Caco-2 (cell line): Measurements from ENCODE around the gene GAREM1. TPM values are rescaled to one million over a fixed set of nuclear protein-coding genes. Genes with fewer than 3 reads are reported as not detected.

ENCODE experiments used
- BruUV-seq: library from RNA; stranded (reverse); fragments of 400-500 nt; replicated peaks from 2 replicates; lab custom pipeline; 2021; lab: Mats Ljungman, UMichigan
- CTCF ChIA-PET: fragments of 300-600 bp; sonication (Branson Sonifier 250); formaldehyde crosslinking; loops from one replicate; lab custom pipeline; 2022; ENCODE audit warnings: antibody characterized with exemption; lab: Charles Lee
- POLR2A ChIA-PET: fragments of 300-600 bp; sonication (Branson Sonifier 250); formaldehyde crosslinking; loops from one replicate; lab custom pipeline; 2022; ENCODE audit warnings: antibody characterized with exemption; lab: Charles Lee
- DNase-seq, 2 experiments: peaks; one replicate each; pipeline versions ENCODE4 v3.0.0 to v3.0.0-alpha.2; 2020 to 2022
- H3K27me3 ChIP-seq: replicated peaks from 2 replicates; pipeline ENCODE4 v1.6.0; 2011; ENCODE audit warnings: low read length; ENCODE audit not compliant: control insufficient read depth, insufficient read depth
- H3K36me3 ChIP-seq: 2 replicates; pipeline ENCODE4 v1.5.1; 2011; ENCODE audit warnings: low read length; ENCODE audit not compliant: control insufficient read depth, insufficient read depth
- H3K4me1 ChIP-seq: fragments of 250-450 bp; sonication (Bioruptor Pico); 2 replicates; pipeline ENCODE4 v1.5.1; 2020; ENCODE audit warnings: mild to moderate bottlenecking
- H3K4me3 ChIP-seq: 2 replicates; pipeline ENCODE4 v1.5.1; 2011; ENCODE audit warnings: low read depth, mild to moderate bottlenecking, control low read depth, low read length
- H3K9me3 ChIP-seq: fragments of 250-450 bp; sonication (Bioruptor Pico); 2 replicates; pipeline ENCODE4 v1.5.1; 2020; ENCODE audit warnings: mild to moderate bottlenecking, moderate library complexity
- H3K27ac Mint-ChIP-seq: one replicate; pipeline ENCODE4 v1.8.0; 2022; ENCODE audit warnings: mixed read lengths; ENCODE audit not compliant: unreplicated experiment
- H3K27me3 Mint-ChIP-seq: one replicate; pipeline ENCODE4 v1.8.0; 2022; ENCODE audit warnings: mixed read lengths; ENCODE audit not compliant: insufficient read depth, unreplicated experiment
- H3K36me3 Mint-ChIP-seq: one replicate; pipeline ENCODE4 v1.8.0; 2022; ENCODE audit warnings: mild to moderate bottlenecking, mixed read lengths; ENCODE audit not compliant: insufficient read depth, unreplicated experiment
- H3K4me1 Mint-ChIP-seq: one replicate; pipeline ENCODE4 v1.8.0; 2022; ENCODE audit warnings: low read depth, mixed read lengths; ENCODE audit not compliant: unreplicated experiment
- H3K4me3 Mint-ChIP-seq: one replicate; pipeline ENCODE4 v1.8.0; 2022; ENCODE audit warnings: mild to moderate bottlenecking, moderate library complexity, mixed read lengths; ENCODE audit not compliant: unreplicated experiment
- H3K9me3 Mint-ChIP-seq: one replicate; pipeline ENCODE4 v1.8.0; 2022; ENCODE audit warnings: mixed read lengths; ENCODE audit not compliant: unreplicated experiment
- CTCF ChIP-seq, 2 experiments: fragments of 200-600 bp in 1 of 2; IDR thresholded peaks; 1 replicate in 1 of 2; 2 replicates in 1 of 2; pipeline versions ENCODE4 v1.5.1 to v1.8.0; 2011 to 2022; ENCODE audit warnings: antibody characterized with exemption in 1 of 2, control low read depth in 1 of 2, inconsistent platforms in 1 of 2, low read depth in 1 of 2, low read length in 1 of 2, mild to moderate bottlenecking in 1 of 2, moderate library complexity in 1 of 2; ENCODE audit not compliant: insufficient read depth in 1 of 2, severe bottlenecking in 1 of 2, unreplicated experiment in 1 of 2
- intact Hi-C: fragments of 100-400 bp; cut with micrococcal nuclease; formaldehyde crosslinking; loops from one replicate; pipeline ENCODE4 v1.10.0; 2022; ENCODE audit not compliant: unreplicated experiment
- total RNA-seq: library from RNA; stranded (reverse); gene quantifications from 2 replicates; pipeline ENCODE4 v1.2.3, GENCODE V29; 2022

GAREM1 gene
- total RNA-seq, 1 experiment from 2014 or later, result 0.50 TPM

GRCh38 chr18:32405588-32405987, 65.1 kb downstream of the GAREM1 start:
- H3K27me3 ChIP-seq, result no peaks in the 10 kb centered on the region
- POLR2A ChIA-PET, result no interaction called here
- no peak overlapping the region for H3K4me3 ChIP-seq
- intact Hi-C loops, result no loop called here
- H3K9me3 Mint-ChIP-seq, result no peaks in the 10 kb centered on the region
- no peak for DNase-seq
- H3K27ac Mint-ChIP-seq, result no peak overlapping the region
- H3K36me3 ChIP-seq, result no peaks in the 10 kb centered on the region
- H3K4me3 Mint-ChIP-seq, result no peak overlapping the region
- no peaks in the 10 kb centered on the region for H3K4me1 Mint-ChIP-seq
- no peaks in the 10 kb centered on the region for H3K36me3 Mint-ChIP-seq
- no peaks in the 10 kb centered on the region for H3K9me3 ChIP-seq
- TF ChIP-seq CTCF (IDR thresholded peaks at IDR 0.05; ENCODE audit: insufficient read depth in 1 of 2, low read depth in 1 of 2, low read length in 1 of 2, severe bottlenecking in 1 of 2, unreplicated experiment in 1 of 2), result no peak
- BruUV-seq, result no TSS peak
- H3K4me1 ChIP-seq, result no peaks in the 10 kb centered on the region
- CTCF ChIA-PET, result no interaction called here
- H3K27me3 Mint-ChIP-seq, result no peaks in the 10 kb centered on the region

DNA sequence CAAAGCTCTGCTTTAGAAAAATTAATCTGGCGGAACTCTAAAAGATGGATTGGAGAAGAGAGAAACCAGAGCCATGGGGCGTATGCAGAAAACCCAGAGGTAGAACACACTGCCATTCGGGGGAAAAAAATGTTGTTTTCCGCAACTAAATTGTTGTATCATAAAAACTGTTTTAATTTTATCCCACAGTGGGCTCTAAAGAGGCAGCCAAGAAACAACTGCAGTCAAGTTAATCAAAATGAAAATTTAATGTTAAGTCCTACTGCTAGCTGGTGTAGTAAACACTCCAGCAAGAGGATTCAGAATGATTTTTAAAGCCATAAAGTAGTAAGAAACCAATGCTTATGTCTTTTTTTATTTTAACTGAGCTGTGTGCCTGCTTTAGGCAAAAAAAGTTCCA, 69.1 kb downstream of the GAREM1 start:
- ChIA-PET CTCF (no interaction called here), POLR2A (no interaction called here)
- BruUV-seq, result no TSS peak
- Histone ChIP-seq H3K36me3 (no peaks in the 10 kb centered on the region), H3K27me3 (no peaks in the 10 kb centered on the region), H3K4me3 (no peak overlapping the region), H3K9me3 (no peaks in the 10 kb centered on the region), H3K4me1 (no peaks in the 10 kb centered on the region)
- DNase-seq, result no peak
- H3K36me3 Mint-ChIP-seq, result no peaks in the 10 kb centered on the region
- intact Hi-C loops, result no loop called here
- H3K27me3 Mint-ChIP-seq, result no peaks in the 10 kb centered on the region
- H3K4me3 Mint-ChIP-seq, result no peak overlapping the region
- H3K4me1 Mint-ChIP-seq, result no peaks in the 10 kb centered on the region
- no peak for TF ChIP-seq CTCF (IDR thresholded peaks at IDR 0.05; ENCODE audit: insufficient read depth in 1 of 2, low read depth in 1 of 2, low read length in 1 of 2, severe bottlenecking in 1 of 2, unreplicated experiment in 1 of 2)
- H3K9me3 Mint-ChIP-seq, result no peaks in the 10 kb centered on the region
- H3K27ac Mint-ChIP-seq, result no peak overlapping the region

- H3K27me3 ChIP-seq, result no peaks in the 10 kb centered on the region
- Mint-ChIP-seq H3K9me3 (no peaks in the 10 kb centered on the region), H3K36me3 (no peaks in the 10 kb centered on the region), H3K4me3 (no peak overlapping the region), H3K27ac (no peak overlapping the region), H3K4me1 (no peaks in the 10 kb centered on the region), H3K27me3 (no peaks in the 10 kb centered on the region)
- intact Hi-C loops, result no loop called here
- no peak for DNase-seq
- TF ChIP-seq CTCF (IDR thresholded peaks at IDR 0.05; ENCODE audit: insufficient read depth in 1 of 2, low read depth in 1 of 2, low read length in 1 of 2, severe bottlenecking in 1 of 2, unreplicated experiment in 1 of 2), result no peak
- no peaks in the 10 kb centered on the region for H3K36me3 ChIP-seq
- CTCF ChIA-PET, result no interaction called here
- no peak overlapping the region for H3K4me3 ChIP-seq
- no peaks in the 10 kb centered on the region for H3K9me3 ChIP-seq
- no peaks in the 10 kb centered on the region for H3K4me1 ChIP-seq
- POLR2A ChIA-PET, result no interaction called here
- BruUV-seq, result no TSS peak
Measured at GRCh38 chr18:32393407-32393806, 77.3 kb downstream of the GAREM1 start.
